HEK293 (cell line): ENCODE results near the gene STEAP1B.

Experiments used
- CTCF ChIA-PET: fragments of 350-600 bp; formaldehyde crosslinking; extraction: SDS; loops from one replicate; lab custom pipeline; 2021; ENCODE audit warnings: antibody characterized with exemption; lab: Yijun Ruan, JAX
- POLR2A ChIA-PET: fragments of 300-600 bp; formaldehyde crosslinking; extraction: SDS; loops from one replicate; lab custom pipeline; 2020; ENCODE audit warnings: antibody characterized with exemption, inconsistent platforms; lab: Yijun Ruan, JAX
- H3K27ac ChIP-seq: fragments of 200-500 bp; sonication (Bioruptor generic); 2 replicates; pipeline ENCODE4 v1.5.1; 2014; ENCODE audit warnings: low read depth, low read length, control low read depth, inconsistent platforms; ENCODE audit errors: extremely low read depth
- H3K36me3 ChIP-seq, 2 experiments: fragments of 200-500 bp in 1 of 2; sonication (Bioruptor generic) in 1 of 2; 1 replicate in 1 of 2; 2 replicates in 1 of 2; pipeline ENCODE4 v1.5.1; 2014 to 2017; ENCODE audit warnings: inconsistent platforms in 2 of 2, low read length in 2 of 2; ENCODE audit not compliant: control insufficient read depth in 2 of 2, insufficient read depth in 1 of 2
- H3K4me1 ChIP-seq: fragments of 200-500 bp; sonication (Bioruptor generic); 2 replicates; pipeline ENCODE4 v1.5.1; 2014; ENCODE audit warnings: mild to moderate bottlenecking, low read length, inconsistent platforms; ENCODE audit not compliant: control insufficient read depth, insufficient read depth
- H3K4me3 ChIP-seq: 2 replicates; pipeline ENCODE4 v1.5.1; 2011; ENCODE audit warnings: low read depth, mild to moderate bottlenecking, control low read depth, low read length, moderate library complexity
- H3K9me3 ChIP-seq: fragments of 200-500 bp; sonication (Bioruptor generic); 2 replicates; pipeline ENCODE4 v1.5.1; 2014; ENCODE audit warnings: low read depth, low read length, inconsistent platforms; ENCODE audit not compliant: control insufficient read depth, insufficient read depth
- GLI2 ChIP-seq: fragments of 450-650 bp; formaldehyde crosslinking; IDR thresholded peaks from 2 replicates; pipeline ENCODE4; 2017; ENCODE audit warnings: missing biosample characterization, missing genetic modification characterization, low read depth, borderline replicate concordance
- KLF10 ChIP-seq: fragments of 450-650 bp; IDR thresholded peaks from 2 replicates; pipeline ENCODE4 v1.5.1; 2018; ENCODE audit warnings: missing biosample characterization, mild to moderate bottlenecking, missing genetic modification characterization
- KLF7 ChIP-seq: fragments of 450-650 bp; formaldehyde crosslinking; IDR thresholded peaks from 2 replicates; pipeline ENCODE4 v1.5.1; 2016; ENCODE audit warnings: missing biosample characterization, missing genetic modification characterization, borderline replicate concordance
- KLF8 ChIP-seq: fragments of 450-650 bp; formaldehyde crosslinking; IDR thresholded peaks from 2 replicates; pipeline ENCODE4 v1.5.1; 2016; ENCODE audit warnings: missing biosample characterization, missing genetic modification characterization
- SP3 ChIP-seq: fragments of 450-650 bp; formaldehyde crosslinking; IDR thresholded peaks from 2 replicates; pipeline ENCODE4 v1.5.1; 2016; ENCODE audit warnings: missing biosample characterization, missing genetic modification characterization
- WT1 ChIP-seq: fragments of 450-650 bp; formaldehyde crosslinking; IDR thresholded peaks from 2 replicates; pipeline ENCODE4 v1.5.1; 2016; ENCODE audit warnings: missing biosample characterization, missing genetic modification characterization
- ZEB2 ChIP-seq: fragments of 450-650 bp; formaldehyde crosslinking; IDR thresholded peaks from 2 replicates; pipeline ENCODE4 v1.5.1; 2016; ENCODE audit warnings: missing biosample characterization, missing genetic modification characterization
- ZIC2 ChIP-seq: fragments of 450-650 bp; formaldehyde crosslinking; IDR thresholded peaks from 2 replicates; pipeline ENCODE4 v1.5.1; 2016; ENCODE audit warnings: missing biosample characterization, missing genetic modification characterization
- ZNF121 ChIP-seq: fragments of 450-650 bp; formaldehyde crosslinking; IDR thresholded peaks from 2 replicates; pipeline ENCODE4 v1.5.1; 2016; ENCODE audit warnings: missing biosample characterization, missing genetic modification characterization
- ZNF146 ChIP-seq: fragments of 450-650 bp; formaldehyde crosslinking; IDR thresholded peaks from 2 replicates; pipeline ENCODE4 v1.5.1; 2016; ENCODE audit warnings: missing biosample characterization, missing genetic modification characterization
- ZNF155 ChIP-seq: fragments of 450-650 bp; formaldehyde crosslinking; IDR thresholded peaks from 2 replicates; pipeline ENCODE4 v1.5.1; 2016; ENCODE audit warnings: missing biosample characterization, missing genetic modification characterization
- ZNF223 ChIP-seq: fragments of 450-650 bp; formaldehyde crosslinking; IDR thresholded peaks from 2 replicates; pipeline ENCODE4 v1.5.1; 2016; ENCODE audit warnings: missing biosample characterization, missing genetic modification characterization
- ZNF341 ChIP-seq: fragments of 450-650 bp; formaldehyde crosslinking; IDR thresholded peaks from 2 replicates; pipeline ENCODE4; 2016; ENCODE audit warnings: low read depth, missing biosample characterization, missing genetic modification characterization
- ZNF404 ChIP-seq: fragments of 450-650 bp; formaldehyde crosslinking; IDR thresholded peaks from 2 replicates; pipeline ENCODE4 v1.5.1; 2017; ENCODE audit warnings: missing biosample characterization, missing genetic modification characterization
- ZNF473 ChIP-seq: fragments of 450-650 bp; formaldehyde crosslinking; IDR thresholded peaks from 2 replicates; pipeline ENCODE4 v1.5.1; 2017; ENCODE audit warnings: missing biosample characterization, missing genetic modification characterization
- ZNF571 ChIP-seq: fragments of 450-650 bp; formaldehyde crosslinking; IDR thresholded peaks from 2 replicates; pipeline ENCODE4 v1.5.0; 2017; ENCODE audit warnings: missing biosample characterization, missing genetic modification characterization
- ZNF596 ChIP-seq: fragments of 450-650 bp; IDR thresholded peaks from 2 replicates; pipeline ENCODE4 v1.5.0; 2018; ENCODE audit warnings: missing biosample characterization, mild to moderate bottlenecking, missing genetic modification characterization, moderate library complexity
- ZNF629 ChIP-seq: fragments of 450-650 bp; formaldehyde crosslinking; IDR thresholded peaks from 2 replicates; pipeline ENCODE4 v1.5.1; 2017; ENCODE audit warnings: missing biosample characterization, missing genetic modification characterization
- ZNF664 ChIP-seq: fragments of 450-650 bp; formaldehyde crosslinking; IDR thresholded peaks from 2 replicates; pipeline ENCODE4 v1.5.1; 2016; ENCODE audit warnings: missing biosample characterization, missing genetic modification characterization
- ZNF776 ChIP-seq: fragments of 450-650 bp; formaldehyde crosslinking; IDR thresholded peaks from 2 replicates; pipeline ENCODE4 v1.5.0; 2017; ENCODE audit warnings: missing biosample characterization, missing genetic modification characterization, borderline replicate concordance
- ZNF777 ChIP-seq: fragments of 450-650 bp; formaldehyde crosslinking; IDR thresholded peaks from 2 replicates; pipeline ENCODE4 v1.5.1; 2017; ENCODE audit warnings: missing biosample characterization, missing genetic modification characterization, borderline replicate concordance
- ZNF792 ChIP-seq: fragments of 450-650 bp; formaldehyde crosslinking; IDR thresholded peaks from 2 replicates; pipeline ENCODE4 v1.5.1; 2016; ENCODE audit warnings: missing biosample characterization, missing genetic modification characterization
- TF ChIP-seq, protein P1 (sequence below): fragments of 450-650 bp; formaldehyde crosslinking; IDR thresholded peaks from 2 replicates; pipeline ENCODE4 v1.5.1; 2016; ENCODE audit warnings: missing biosample characterization, missing genetic modification characterization
- TF ChIP-seq, protein P2 (sequence below): fragments of 450-650 bp; formaldehyde crosslinking; IDR thresholded peaks from 2 replicates; pipeline ENCODE4 v1.5.1; 2016; ENCODE audit warnings: missing biosample characterization, missing genetic modification characterization, low read depth
- TF ChIP-seq, protein P3 (sequence below): fragments of 450-650 bp; formaldehyde crosslinking; IDR thresholded peaks from 2 replicates; pipeline ENCODE4 v1.5.1; 2016; ENCODE audit warnings: missing biosample characterization, missing genetic modification characterization
- TF ChIP-seq, protein P4 (sequence below): fragments of 450-650 bp; formaldehyde crosslinking; IDR thresholded peaks from 2 replicates; pipeline ENCODE4 v1.5.1; 2017; ENCODE audit warnings: missing biosample characterization, missing genetic modification characterization
- TF ChIP-seq, protein P5 (sequence below): fragments of 450-650 bp; formaldehyde crosslinking; IDR thresholded peaks from 2 replicates; pipeline ENCODE4 v1.5.1; 2016; ENCODE audit warnings: missing biosample characterization, missing genetic modification characterization
- TF ChIP-seq, protein P6 (sequence below): fragments of 450-650 bp; IDR thresholded peaks from 2 replicates; pipeline ENCODE4 v1.5.1; 2018; ENCODE audit warnings: missing biosample characterization, mild to moderate bottlenecking, missing genetic modification characterization
- TF ChIP-seq, protein P7 (sequence below): fragments of 450-650 bp; formaldehyde crosslinking; IDR thresholded peaks from 2 replicates; pipeline ENCODE4 v1.5.1; 2016; ENCODE audit warnings: missing biosample characterization, missing genetic modification characterization

Gene STEAP1B

DNA sequence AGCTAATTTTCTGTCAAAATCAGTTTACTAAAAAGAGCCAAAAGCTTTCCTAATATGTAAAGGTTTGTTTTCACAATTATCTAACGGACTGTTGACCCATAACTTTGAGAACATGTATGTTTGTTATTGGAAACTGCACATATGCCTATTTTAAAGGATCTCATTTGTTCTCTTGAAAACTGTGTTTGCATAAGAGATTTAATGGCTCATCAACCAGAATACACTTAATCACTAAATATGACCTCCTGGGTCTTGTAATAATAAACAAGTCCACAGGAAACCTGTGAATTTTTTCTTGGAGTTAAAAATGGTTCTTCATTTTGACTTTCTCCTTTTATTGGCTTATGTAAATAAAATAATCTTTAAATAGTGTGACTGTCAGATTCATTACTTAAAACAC is 48.3 kb upstream of the STEAP1B start:
- POLR2A ChIA-PET = no interaction called here
- TF ChIP-seq WT1 (peak; percentile 56; the same call in 1 of the 2 replicates), ZNF121 (tag by site-specific recombination) (0 out of 2 replicates have a peak, but pooled peaks have one; percentile 8), ZNF571 (tag by site-specific recombination) (no peak), SP3 (tag by site-specific recombination) (no peak), ZNF341 (tag by site-specific recombination) (peak; percentile 41), ZNF155 (tag by site-specific recombination) (no peak), KLF7 (tag by site-specific recombination) (peak; percentile 43; the same call in 1 of the 2 replicates), ZNF473 (tag by site-specific recombination) (no peak), ZNF146 (tag by site-specific recombination) (0 out of 2 replicates have a peak, but pooled peaks have one; percentile 9), ZEB2 (no peak), ZIC2 (peak; percentile 63), KLF8 (peak; percentile 47; the same call in 1 of the 2 replicates), ZNF629 (tag by site-specific recombination) (0 out of 2 replicates have a peak, but pooled peaks have one; percentile 26), ZNF223 (tag by site-specific recombination) (no peak), ZNF596 (tag by site-specific recombination) (peak; percentile 61), GLI2 (tag by site-specific recombination) (peak; percentile 95), ZNF777 (no peak), ZNF792 (no peak), ZNF664 (tag by site-specific recombination) (0 out of 2 replicates have a peak, but pooled peaks have one; percentile 5), ZNF776 (tag by site-specific recombination) (no peak), KLF10 (tag by site-specific recombination) (peak; percentile 66; the same call in 1 of the 2 replicates), ZNF404 (no peak)
- TF ChIP-seq, protein P1, sequence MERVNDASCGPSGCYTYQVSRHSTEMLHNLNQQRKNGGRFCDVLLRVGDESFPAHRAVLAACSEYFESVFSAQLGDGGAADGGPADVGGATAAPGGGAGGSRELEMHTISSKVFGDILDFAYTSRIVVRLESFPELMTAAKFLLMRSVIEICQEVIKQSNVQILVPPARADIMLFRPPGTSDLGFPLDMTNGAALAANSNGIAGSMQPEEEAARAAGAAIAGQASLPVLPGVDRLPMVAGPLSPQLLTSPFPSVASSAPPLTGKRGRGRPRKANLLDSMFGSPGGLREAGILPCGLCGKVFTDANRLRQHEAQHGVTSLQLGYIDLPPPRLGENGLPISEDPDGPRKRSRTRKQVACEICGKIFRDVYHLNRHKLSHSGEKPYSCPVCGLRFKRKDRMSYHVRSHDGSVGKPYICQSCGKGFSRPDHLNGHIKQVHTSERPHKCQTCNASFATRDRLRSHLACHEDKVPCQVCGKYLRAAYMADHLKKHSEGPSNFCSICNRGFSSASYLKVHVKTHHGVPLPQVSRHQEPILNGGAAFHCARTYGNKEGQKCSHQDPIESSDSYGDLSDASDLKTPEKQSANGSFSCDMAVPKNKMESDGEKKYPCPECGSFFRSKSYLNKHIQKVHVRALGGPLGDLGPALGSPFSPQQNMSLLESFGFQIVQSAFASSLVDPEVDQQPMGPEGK (tag by site-specific recombination) = 0 out of 2 replicates have a peak, but pooled peaks have one; percentile 12
- TF ChIP-seq, protein P2, sequence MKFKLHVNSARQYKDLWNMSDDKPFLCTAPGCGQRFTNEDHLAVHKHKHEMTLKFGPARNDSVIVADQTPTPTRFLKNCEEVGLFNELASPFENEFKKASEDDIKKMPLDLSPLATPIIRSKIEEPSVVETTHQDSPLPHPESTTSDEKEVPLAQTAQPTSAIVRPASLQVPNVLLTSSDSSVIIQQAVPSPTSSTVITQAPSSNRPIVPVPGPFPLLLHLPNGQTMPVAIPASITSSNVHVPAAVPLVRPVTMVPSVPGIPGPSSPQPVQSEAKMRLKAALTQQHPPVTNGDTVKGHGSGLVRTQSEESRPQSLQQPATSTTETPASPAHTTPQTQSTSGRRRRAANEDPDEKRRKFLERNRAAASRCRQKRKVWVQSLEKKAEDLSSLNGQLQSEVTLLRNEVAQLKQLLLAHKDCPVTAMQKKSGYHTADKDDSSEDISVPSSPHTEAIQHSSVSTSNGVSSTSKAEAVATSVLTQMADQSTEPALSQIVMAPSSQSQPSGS (tag by site-specific recombination) = no peak
- TF ChIP-seq, protein P3, sequence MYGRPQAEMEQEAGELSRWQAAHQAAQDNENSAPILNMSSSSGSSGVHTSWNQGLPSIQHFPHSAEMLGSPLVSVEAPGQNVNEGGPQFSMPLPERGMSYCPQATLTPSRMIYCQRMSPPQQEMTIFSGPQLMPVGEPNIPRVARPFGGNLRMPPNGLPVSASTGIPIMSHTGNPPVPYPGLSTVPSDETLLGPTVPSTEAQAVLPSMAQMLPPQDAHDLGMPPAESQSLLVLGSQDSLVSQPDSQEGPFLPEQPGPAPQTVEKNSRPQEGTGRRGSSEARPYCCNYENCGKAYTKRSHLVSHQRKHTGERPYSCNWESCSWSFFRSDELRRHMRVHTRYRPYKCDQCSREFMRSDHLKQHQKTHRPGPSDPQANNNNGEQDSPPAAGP (tag by site-specific recombination) = no peak
- TF ChIP-seq, protein P4, sequence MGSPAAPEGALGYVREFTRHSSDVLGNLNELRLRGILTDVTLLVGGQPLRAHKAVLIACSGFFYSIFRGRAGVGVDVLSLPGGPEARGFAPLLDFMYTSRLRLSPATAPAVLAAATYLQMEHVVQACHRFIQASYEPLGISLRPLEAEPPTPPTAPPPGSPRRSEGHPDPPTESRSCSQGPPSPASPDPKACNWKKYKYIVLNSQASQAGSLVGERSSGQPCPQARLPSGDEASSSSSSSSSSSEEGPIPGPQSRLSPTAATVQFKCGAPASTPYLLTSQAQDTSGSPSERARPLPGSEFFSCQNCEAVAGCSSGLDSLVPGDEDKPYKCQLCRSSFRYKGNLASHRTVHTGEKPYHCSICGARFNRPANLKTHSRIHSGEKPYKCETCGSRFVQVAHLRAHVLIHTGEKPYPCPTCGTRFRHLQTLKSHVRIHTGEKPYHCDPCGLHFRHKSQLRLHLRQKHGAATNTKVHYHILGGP (tag by site-specific recombination) = peak; percentile 99
- TF ChIP-seq, protein P5, sequence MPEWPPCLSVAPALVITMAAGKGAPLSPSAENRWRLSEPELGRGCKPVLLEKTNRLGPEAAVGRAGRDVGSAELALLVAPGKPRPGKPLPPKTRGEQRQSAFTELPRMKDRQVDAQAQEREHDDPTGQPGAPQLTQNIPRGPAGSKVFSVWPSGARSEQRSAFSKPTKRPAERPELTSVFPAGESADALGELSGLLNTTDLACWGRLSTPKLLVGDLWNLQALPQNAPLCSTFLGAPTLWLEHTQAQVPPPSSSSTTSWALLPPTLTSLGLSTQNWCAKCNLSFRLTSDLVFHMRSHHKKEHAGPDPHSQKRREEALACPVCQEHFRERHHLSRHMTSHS (tag by site-specific recombination) = peak; percentile 57; the same call in 1 of the 2 replicates
- TF ChIP-seq, protein P6, sequence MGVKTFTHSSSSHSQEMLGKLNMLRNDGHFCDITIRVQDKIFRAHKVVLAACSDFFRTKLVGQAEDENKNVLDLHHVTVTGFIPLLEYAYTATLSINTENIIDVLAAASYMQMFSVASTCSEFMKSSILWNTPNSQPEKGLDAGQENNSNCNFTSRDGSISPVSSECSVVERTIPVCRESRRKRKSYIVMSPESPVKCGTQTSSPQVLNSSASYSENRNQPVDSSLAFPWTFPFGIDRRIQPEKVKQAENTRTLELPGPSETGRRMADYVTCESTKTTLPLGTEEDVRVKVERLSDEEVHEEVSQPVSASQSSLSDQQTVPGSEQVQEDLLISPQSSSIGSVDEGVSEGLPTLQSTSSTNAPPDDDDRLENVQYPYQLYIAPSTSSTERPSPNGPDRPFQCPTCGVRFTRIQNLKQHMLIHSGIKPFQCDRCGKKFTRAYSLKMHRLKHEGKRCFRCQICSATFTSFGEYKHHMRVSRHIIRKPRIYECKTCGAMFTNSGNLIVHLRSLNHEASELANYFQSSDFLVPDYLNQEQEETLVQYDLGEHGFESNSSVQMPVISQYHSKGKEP = peak; percentile 55; the same call in 1 of the 2 replicates
- TF ChIP-seq, protein P7, sequence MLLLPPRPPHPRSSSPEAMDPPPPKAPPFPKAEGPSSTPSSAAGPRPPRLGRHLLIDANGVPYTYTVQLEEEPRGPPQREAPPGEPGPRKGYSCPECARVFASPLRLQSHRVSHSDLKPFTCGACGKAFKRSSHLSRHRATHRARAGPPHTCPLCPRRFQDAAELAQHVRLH = peak; percentile 58

More for the DNA sequence above, 48.3 kb upstream of the STEAP1B start:
- H3K4me3 ChIP-seq = no peak overlapping the region
- peak overlapping the region; percentile 43; the same call in 1 of the 2 replicates for H3K27ac ChIP-seq
- CTCF ChIA-PET = interaction anchor here (0.6 to 1.1 kb wide), 4 partner anchors 165 to 507 kb away, joined by 3 to 8 read pairs (median 4); no protein-coding TSS in a partner anchor
- H3K4me1 ChIP-seq = peaks cover 19% of the 10 kb centered on the region
- no peaks in the 10 kb centered on the region for H3K9me3 ChIP-seq
- H3K36me3 ChIP-seq = no peaks in the 10 kb centered on the region
